Cardiac muscle cell (in vitro differentiated cells and primary cell): ENCODE measurements around the gene ADCK2. TPM values are rescaled to one million over a fixed set of nuclear protein-coding genes. Genes with fewer than 3 reads are reported as not detected.
"Not testable (repeated sequence)": the region's sequence is repeated elsewhere in the genome, so short reads cannot be mapped to it uniquely, and the experiment has no call there.

ENCODE experiments used
- DNase-seq, 2 donors: peaks; one replicate each; pipeline versions ENCODE4 v3.0.0 to v3.0.0-alpha.2; 2010 to 2017; ENCODE audit warnings: low read depth in 1 of 2, low spot score in 1 of 2
- H3K27ac ChIP-seq: fragments of 200-600 bp; sonication (generic); 2 replicates; pipeline ENCODE4 v1.5.1; 2016
- H3K27me3 ChIP-seq: fragments of 200-600 bp; sonication (generic); 2 replicates; pipeline ENCODE4 v1.6.0; 2016; ENCODE audit warnings: control low read depth
- H3K36me3 ChIP-seq: fragments of 200-600 bp; sonication (generic); 2 replicates; pipeline ENCODE4 v1.5.1; 2016; ENCODE audit warnings: control low read depth
- H3K4me1 ChIP-seq: fragments of 200-600 bp; sonication (generic); 2 replicates; pipeline ENCODE4 v1.8.1; 2017; ENCODE audit warnings: low read depth, mild to moderate bottlenecking, mixed run types
- H3K4me3 ChIP-seq: fragments of 200-600 bp; sonication (generic); 2 replicates; pipeline ENCODE4 v1.5.1; 2016; ENCODE audit warnings: mild to moderate bottlenecking
- H3K9me3 ChIP-seq: fragments of 200-600 bp; sonication (generic); 2 replicates; pipeline ENCODE4 v1.5.1; 2017; ENCODE audit warnings: low read depth, mild to moderate bottlenecking, control low read depth
- polyA plus RNA-seq: library from polyadenylated mRNA; unstranded; fragments of >200 nt; fragmentation: Nextera tagmentation; extraction: Ambion mirVana; gene quantifications from 2 replicates; pipeline ENCODE4 v1.2.1, GENCODE V29; 2016
- total RNA-seq: library from RNA; depleted of rRNA; stranded (reverse); fragments of >200 nt; gene quantifications from 2 replicates; pipeline ENCODE4 v1.2.3, GENCODE V29; 2016
- TF ChIP-seq, protein P1 (sequence below): IDR thresholded peaks from 2 replicates; pipeline ENCODE4 v1.5.1; 2012; ENCODE audit warnings: low read depth, mild to moderate bottlenecking, low read length

The ADCK2 gene
- total and polyA plus RNA-seq, 2 experiments from 2014 or later = 13.9 to 31.1 TPM

- H3K4me3 ChIP-seq = no peak overlapping the region
- no peaks in the 10 kb centered on the region for H3K36me3 ChIP-seq
- H3K27me3 ChIP-seq = no peaks in the 10 kb centered on the region
- H3K4me1 ChIP-seq = peaks cover 9% of the 10 kb centered on the region
- TF ChIP-seq, protein P1, sequence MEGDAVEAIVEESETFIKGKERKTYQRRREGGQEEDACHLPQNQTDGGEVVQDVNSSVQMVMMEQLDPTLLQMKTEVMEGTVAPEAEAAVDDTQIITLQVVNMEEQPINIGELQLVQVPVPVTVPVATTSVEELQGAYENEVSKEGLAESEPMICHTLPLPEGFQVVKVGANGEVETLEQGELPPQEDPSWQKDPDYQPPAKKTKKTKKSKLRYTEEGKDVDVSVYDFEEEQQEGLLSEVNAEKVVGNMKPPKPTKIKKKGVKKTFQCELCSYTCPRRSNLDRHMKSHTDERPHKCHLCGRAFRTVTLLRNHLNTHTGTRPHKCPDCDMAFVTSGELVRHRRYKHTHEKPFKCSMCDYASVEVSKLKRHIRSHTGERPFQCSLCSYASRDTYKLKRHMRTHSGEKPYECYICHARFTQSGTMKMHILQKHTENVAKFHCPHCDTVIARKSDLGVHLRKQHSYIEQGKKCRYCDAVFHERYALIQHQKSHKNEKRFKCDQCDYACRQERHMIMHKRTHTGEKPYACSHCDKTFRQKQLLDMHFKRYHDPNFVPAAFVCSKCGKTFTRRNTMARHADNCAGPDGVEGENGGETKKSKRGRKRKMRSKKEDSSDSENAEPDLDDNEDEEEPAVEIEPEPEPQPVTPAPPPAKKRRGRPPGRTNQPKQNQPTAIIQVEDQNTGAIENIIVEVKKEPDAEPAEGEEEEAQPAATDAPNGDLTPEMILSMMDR = no peak
- no peaks in the 10 kb centered on the region for H3K9me3 ChIP-seq
- no peak for DNase-seq
- no peak overlapping the region for H3K27ac ChIP-seq
Measured at GRCh38 chr7:140657891-140658290, 14.9 kb upstream of the ADCK2 start.

- H3K27me3 ChIP-seq = no peaks in the 10 kb centered on the region
- H3K9me3 ChIP-seq = no peaks in the 10 kb centered on the region
- H3K4me3 ChIP-seq = no peak overlapping the region
- H3K4me1 ChIP-seq = peaks cover 9% of the 10 kb centered on the region
- no peak for DNase-seq
- H3K36me3 ChIP-seq = no peaks in the 10 kb centered on the region
- H3K27ac ChIP-seq = no peak overlapping the region
- TF ChIP-seq, protein P1 = no peak
Measured at GRCh38 chr7:140659856-140660255, 12.9 kb upstream of the ADCK2 start.

- Histone ChIP-seq H3K4me1 (peaks cover 9% of the 10 kb centered on the region), H3K27me3 (no peaks in the 10 kb centered on the region), H3K36me3 (no peaks in the 10 kb centered on the region), H3K4me3 (no peak overlapping the region), H3K9me3 (no peaks in the 10 kb centered on the region), H3K27ac (no peak overlapping the region)
- no peak for DNase-seq
- TF ChIP-seq, protein P1 = peak; percentile 11
Measured at GRCh38 chr7:140661124-140661523, 11.6 kb upstream of the ADCK2 start.

- not testable (repeated sequence) for H3K27ac ChIP-seq, H3K4me1 ChIP-seq, H3K4me3 ChIP-seq, DNase-seq, H3K27me3 ChIP-seq, H3K9me3 ChIP-seq, H3K36me3 ChIP-seq
Measured at GRCh38 chr7:140662938-140663337, 9.8 kb upstream of the ADCK2 start.

- no peaks in the 10 kb centered on the region for H3K36me3 ChIP-seq
- no peaks in the 10 kb centered on the region for H3K27me3 ChIP-seq
- TF ChIP-seq, protein P1 = no peak
- no peak overlapping the region for H3K27ac ChIP-seq
- no peaks in the 10 kb centered on the region for H3K9me3 ChIP-seq
- no peaks in the 10 kb centered on the region for H3K4me1 ChIP-seq
- H3K4me3 ChIP-seq = no peak overlapping the region
- no peak for DNase-seq
Measured at GRCh38 chr7:140667476-140667875, 5.3 kb upstream of the ADCK2 start.

GRCh38 chr7:140668641-140669040, 4.1 kb upstream of the ADCK2 start:
- no peaks in the 10 kb centered on the region for H3K27me3 ChIP-seq
- H3K9me3 ChIP-seq = no peaks in the 10 kb centered on the region
- H3K36me3 ChIP-seq = no peaks in the 10 kb centered on the region
- no peak overlapping the region for H3K4me3 ChIP-seq
- no peak overlapping the region for H3K27ac ChIP-seq
- TF ChIP-seq, protein P1 = no peak
- DNase-seq = no peak
- H3K4me1 ChIP-seq = no peaks in the 10 kb centered on the region
